Cardiac septum (tissue), 1 donor: ENCODE results near the gene REM2. TPM values are rescaled to one million over a fixed set of nuclear protein-coding genes. Genes with fewer than 3 reads are reported as not detected.
"Not testable (repeated sequence)": the region's sequence is repeated elsewhere in the genome, so short reads cannot be mapped to it uniquely, and the experiment has no call there.

Experiments used
- DNase-seq: peaks from one replicate; pipeline ENCODE4 v3.0.0-alpha.2; 2020; ENCODE audit warnings: low spot score
- intact Hi-C: fragments of 100-400 bp; cut with DNase I; formaldehyde crosslinking; loops from one replicate; pipeline ENCODE4 v1.14.0; 2022
- total RNA-seq: library from RNA; stranded (reverse); fragmentation: NEBNext Ultra II Directional; extraction: Animal tissue kit (Norgen Biotek cat#: 25700); gene quantifications from one replicate; pipeline ENCODE4 v1.2.1, GENCODE V29; 2021
- donor health status: DM: no; HTN: no; CAD: no.

The REM2 gene
- total RNA-seq, 1 donor from 2014 or later, result 0.19 TPM

- no peak for DNase-seq
- intact Hi-C loops, result no loop called here
Observed at GRCh38 chr14:22887260-22887989, 4.4 kb downstream of the REM2 start.

GRCh38 chr14:22887990-22888378 lies 5.0 kb downstream of the REM2 start:
- intact Hi-C loops, result no loop called here
- no peak for DNase-seq

GRCh38 chr14:22888662-22889061 lies 5.6 kb downstream of the REM2 start:
- intact Hi-C loops, result no loop called here
- DNase-seq, result no peak

- no peak for DNase-seq
- intact Hi-C loops, result no loop called here
Observed at GRCh38 chr14:22890416-22890815, 7.4 kb downstream of the REM2 start.

GRCh38 chr14:22892488-22892887 lies 9.5 kb downstream of the REM2 start:
- no peak for DNase-seq
- intact Hi-C loops, result no loop called here

GRCh38 chr14:22893706-22894105 lies 10.7 kb downstream of the REM2 start:
- intact Hi-C loops, result no loop called here
- no peak for DNase-seq

- no peak for DNase-seq
- intact Hi-C loops, result no loop called here
Observed at GRCh38 chr14:22895402-22895801, 12.4 kb downstream of the REM2 start.

- DNase-seq, result no peak
- intact Hi-C loops, result no loop called here
Observed at GRCh38 chr14:22896356-22896755, 13.3 kb downstream of the REM2 start.

GRCh38 chr14:22896760-22897159 lies 13.7 kb downstream of the REM2 start:
- no peak for DNase-seq
- intact Hi-C loops, result no loop called here

- no peak for DNase-seq
- intact Hi-C loops, result no loop called here
Observed at GRCh38 chr14:22897357-22897756, 14.3 kb downstream of the REM2 start.

- DNase-seq, result no peak
- intact Hi-C loops, result no loop called here
Observed at GRCh38 chr14:22898302-22899090, 15.5 kb downstream of the REM2 start.

- intact Hi-C loops, result no loop called here
- DNase-seq, result no peak
Observed at GRCh38 chr14:22900081-22900799, 17.2 kb downstream of the REM2 start.

GRCh38 chr14:22901799-22902198 lies 18.8 kb downstream of the REM2 start:
- DNase-seq, result no peak
- intact Hi-C loops, result no loop called here

GRCh38 chr14:22903742-22904087 lies 20.7 kb downstream of the REM2 start:
- intact Hi-C loops, result no loop called here
- no peak for DNase-seq

GRCh38 chr14:22905627-22906026 lies 22.6 kb downstream of the REM2 start:
- no peak for DNase-seq
- intact Hi-C loops, result no loop called here

GRCh38 chr14:22906073-22906472 lies 23.1 kb downstream of the REM2 start:
- intact Hi-C loops, result no loop called here
- no peak for DNase-seq

- intact Hi-C loops, result no loop called here
- no peak for DNase-seq
Observed at GRCh38 chr14:22907429-22907828, 24.4 kb downstream of the REM2 start.

- no peak for DNase-seq
- intact Hi-C loops, result no loop called here
Observed at GRCh38 chr14:22908601-22909000, 25.6 kb downstream of the REM2 start.

GRCh38 chr14:22910916-22911315 lies 27.9 kb downstream of the REM2 start:
- intact Hi-C loops, result no loop called here

GRCh38 chr14:22914836-22915235 lies 31.8 kb downstream of the REM2 start:
- not testable (repeated sequence) for DNase-seq
- intact Hi-C loops, result loop anchor here (5.0 kb wide), 1 partner anchor 43 kb away; the partner anchor contains the start of gene LRP10

More at GRCh38 chr14:22910916-22911315, 27.9 kb downstream of the REM2 start:
- no peak for DNase-seq
